Ishikawa (cell line): ENCODE results near the gene CRACR2B.

ENCODE experiments used
- CREB1 ChIP-seq: IDR thresholded peaks from 2 replicates; pipeline ENCODE4 v1.6.1; 2012; ENCODE audit warnings: low read depth
- EGR1 ChIP-seq: IDR thresholded peaks from 2 replicates; pipeline ENCODE4 v1.6.1; 2012
- TAF1 ChIP-seq: IDR thresholded peaks from 2 replicates; pipeline ENCODE4 v1.6.1; 2012; ENCODE audit warnings: low read depth, mild to moderate bottlenecking
- USF1 ChIP-seq: IDR thresholded peaks from 2 replicates; pipeline ENCODE4 v1.6.1; 2012
- TF ChIP-seq, protein P1 (sequence below): IDR thresholded peaks from 2 replicates; pipeline ENCODE4 v1.6.1; 2012; ENCODE audit warnings: low read depth, mild to moderate bottlenecking

DNA sequence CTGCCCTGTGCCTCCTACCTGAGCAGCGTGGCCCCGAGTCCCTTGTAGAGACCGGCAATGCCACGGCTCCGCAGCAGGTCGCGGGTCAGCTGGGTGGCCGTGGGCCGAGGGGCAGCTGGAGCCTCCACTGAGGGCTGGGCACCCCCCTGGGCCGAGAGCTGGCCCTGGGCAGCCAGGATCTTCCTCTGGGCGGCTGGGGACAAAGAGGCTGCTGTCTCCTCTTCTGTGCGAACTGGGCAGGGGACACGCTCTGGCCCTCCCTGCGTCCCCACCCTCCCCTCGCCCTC is 35.2 kb upstream of the CRACR2B start:
- TF ChIP-seq, protein P1, sequence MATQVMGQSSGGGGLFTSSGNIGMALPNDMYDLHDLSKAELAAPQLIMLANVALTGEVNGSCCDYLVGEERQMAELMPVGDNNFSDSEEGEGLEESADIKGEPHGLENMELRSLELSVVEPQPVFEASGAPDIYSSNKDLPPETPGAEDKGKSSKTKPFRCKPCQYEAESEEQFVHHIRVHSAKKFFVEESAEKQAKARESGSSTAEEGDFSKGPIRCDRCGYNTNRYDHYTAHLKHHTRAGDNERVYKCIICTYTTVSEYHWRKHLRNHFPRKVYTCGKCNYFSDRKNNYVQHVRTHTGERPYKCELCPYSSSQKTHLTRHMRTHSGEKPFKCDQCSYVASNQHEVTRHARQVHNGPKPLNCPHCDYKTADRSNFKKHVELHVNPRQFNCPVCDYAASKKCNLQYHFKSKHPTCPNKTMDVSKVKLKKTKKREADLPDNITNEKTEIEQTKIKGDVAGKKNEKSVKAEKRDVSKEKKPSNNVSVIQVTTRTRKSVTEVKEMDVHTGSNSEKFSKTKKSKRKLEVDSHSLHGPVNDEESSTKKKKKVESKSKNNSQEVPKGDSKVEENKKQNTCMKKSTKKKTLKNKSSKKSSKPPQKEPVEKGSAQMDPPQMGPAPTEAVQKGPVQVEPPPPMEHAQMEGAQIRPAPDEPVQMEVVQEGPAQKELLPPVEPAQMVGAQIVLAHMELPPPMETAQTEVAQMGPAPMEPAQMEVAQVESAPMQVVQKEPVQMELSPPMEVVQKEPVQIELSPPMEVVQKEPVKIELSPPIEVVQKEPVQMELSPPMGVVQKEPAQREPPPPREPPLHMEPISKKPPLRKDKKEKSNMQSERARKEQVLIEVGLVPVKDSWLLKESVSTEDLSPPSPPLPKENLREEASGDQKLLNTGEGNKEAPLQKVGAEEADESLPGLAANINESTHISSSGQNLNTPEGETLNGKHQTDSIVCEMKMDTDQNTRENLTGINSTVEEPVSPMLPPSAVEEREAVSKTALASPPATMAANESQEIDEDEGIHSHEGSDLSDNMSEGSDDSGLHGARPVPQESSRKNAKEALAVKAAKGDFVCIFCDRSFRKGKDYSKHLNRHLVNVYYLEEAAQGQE, result no peak
- TF ChIP-seq EGR1, result no peak
- TF ChIP-seq TAF1, result no peak
- TF ChIP-seq USF1, result no peak
- no peak for TF ChIP-seq CREB1
